ENCODE results near the gene COX10.
"Not testable (repeated sequence)": the region's sequence is repeated elsewhere in the genome, so short reads cannot be mapped to it uniquely, and the experiment has no call there.

Gene COX10

GRCh38 chr17:14069251-14070021 lies at the start of gene COX10:
TSS of gene COX10 (plus strand) at chr17:14069504. CDS start at chr17:14069606, 102 bp downstream.
- peak; percentile 40 for DNase-seq (ENCODE audit: low read depth, low spot score)
- peak within 1 kb of the TSS; percentile 47 for H3K27ac ChIP-seq

DNA sequence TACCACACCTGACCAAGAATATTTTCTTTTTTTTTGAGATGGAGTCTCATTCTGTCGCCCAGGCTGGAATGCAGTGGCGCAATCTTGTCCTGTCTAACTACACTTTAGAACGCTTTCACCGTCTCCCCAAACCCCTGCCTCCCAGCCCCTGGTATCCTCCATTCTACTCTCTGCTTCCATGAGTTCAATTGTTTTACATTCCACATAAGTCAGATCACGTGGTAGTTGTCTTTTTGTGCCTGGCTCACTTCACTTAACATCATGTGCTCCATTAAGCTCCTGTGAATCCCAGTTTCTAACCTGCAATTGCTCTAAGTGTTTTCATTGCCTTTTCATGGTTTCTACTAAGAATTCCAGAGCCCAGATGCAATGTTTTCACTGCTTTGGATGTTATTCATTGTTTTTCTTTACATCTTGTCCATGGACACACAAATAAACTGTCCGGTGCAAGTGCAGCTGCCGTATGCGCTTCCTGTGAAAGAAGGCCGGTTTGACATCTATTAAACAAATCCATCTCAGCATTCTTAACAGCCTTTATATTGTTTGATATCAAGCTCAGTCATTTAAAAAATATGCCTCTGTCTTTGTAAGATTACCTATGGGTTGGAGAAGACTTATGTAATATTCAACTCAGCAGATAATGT lies 47.5 kb upstream of the COX10 start:
- not testable (repeated sequence) for H3K27ac ChIP-seq; DNase-seq (ENCODE audit: low read depth, low spot score)

DNA sequence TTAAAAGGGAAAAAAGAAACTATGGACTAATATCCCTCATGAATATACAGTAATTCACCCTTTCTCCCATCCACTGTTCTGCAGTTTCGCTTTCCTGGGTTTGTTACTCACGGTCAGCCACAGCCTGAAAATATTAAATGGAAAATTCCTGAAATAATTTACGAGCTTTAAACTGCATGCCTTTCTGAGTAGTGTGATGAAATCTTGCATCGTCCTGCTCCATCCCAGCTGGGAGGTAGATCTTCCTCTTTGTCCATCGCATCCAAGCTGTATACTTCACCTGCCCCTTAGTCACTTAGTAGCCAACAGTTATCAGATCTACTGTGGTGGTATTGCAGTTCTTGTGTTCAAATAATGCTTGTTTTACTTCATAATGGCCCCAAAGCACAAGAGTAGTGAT lies 39.5 kb upstream of the COX10 start:
- not testable (repeated sequence) for H3K27ac ChIP-seq; DNase-seq (ENCODE audit: low read depth, low spot score)

GRCh38 chr17:14032234-14032633 lies 37.1 kb upstream of the COX10 start:
- H3K27ac ChIP-seq: no peak overlapping the region
- no peak for DNase-seq (ENCODE audit: low read depth, low spot score)

DNA sequence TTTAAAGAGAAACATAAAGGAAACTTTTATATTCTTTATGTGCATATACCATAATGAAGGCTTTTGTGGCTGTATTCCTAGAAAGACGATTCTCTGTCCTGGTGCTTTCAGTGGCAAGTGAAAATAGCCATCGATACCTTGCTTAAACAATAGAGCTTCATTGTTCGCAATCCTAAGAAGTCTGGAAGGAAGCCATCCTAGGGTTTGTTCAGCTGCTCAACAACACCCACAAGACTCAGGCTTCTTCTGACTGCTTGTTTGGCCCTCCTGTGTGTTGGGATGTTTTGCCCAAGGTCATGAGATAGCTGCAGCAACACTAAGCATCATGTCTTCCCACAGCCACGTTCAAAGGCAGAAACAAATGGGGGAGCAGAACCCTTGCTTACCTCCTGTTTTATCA lies 36.1 kb upstream of the COX10 start:
- H3K27ac ChIP-seq: no peak overlapping the region
- DNase-seq (ENCODE audit: low read depth, low spot score): no peak

- DNase-seq (ENCODE audit: low read depth, low spot score): no peak
- no peak overlapping the region for H3K27ac ChIP-seq
Observed at GRCh38 chr17:14037453-14037852, 31.9 kb upstream of the COX10 start.

GRCh38 chr17:14038206-14038605 lies 31.1 kb upstream of the COX10 start:
- no peak overlapping the region for H3K27ac ChIP-seq
- no peak for DNase-seq (ENCODE audit: low read depth, low spot score)

DNA sequence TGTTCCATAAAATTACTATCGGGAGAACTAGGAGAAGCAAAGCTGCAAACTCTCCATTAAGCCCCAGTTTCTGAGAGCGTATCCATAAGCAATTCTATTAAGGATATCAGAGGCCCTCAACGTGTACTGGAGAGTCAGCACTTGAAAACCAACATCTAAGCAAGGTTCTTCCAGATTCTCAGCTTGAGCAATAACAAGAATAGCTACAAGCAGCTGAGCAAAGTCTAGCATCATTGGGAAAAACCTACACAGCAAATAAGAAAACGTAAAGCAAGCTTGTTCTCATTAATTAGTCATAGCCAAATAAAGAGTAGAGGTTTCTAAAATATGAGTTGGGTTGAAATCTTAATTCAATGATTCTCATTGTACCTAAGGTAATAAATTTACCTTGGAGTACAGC lies 26.9 kb upstream of the COX10 start:
- DNase-seq (ENCODE audit: low read depth, low spot score): no peak
- H3K27ac ChIP-seq: no peak overlapping the region

DNA sequence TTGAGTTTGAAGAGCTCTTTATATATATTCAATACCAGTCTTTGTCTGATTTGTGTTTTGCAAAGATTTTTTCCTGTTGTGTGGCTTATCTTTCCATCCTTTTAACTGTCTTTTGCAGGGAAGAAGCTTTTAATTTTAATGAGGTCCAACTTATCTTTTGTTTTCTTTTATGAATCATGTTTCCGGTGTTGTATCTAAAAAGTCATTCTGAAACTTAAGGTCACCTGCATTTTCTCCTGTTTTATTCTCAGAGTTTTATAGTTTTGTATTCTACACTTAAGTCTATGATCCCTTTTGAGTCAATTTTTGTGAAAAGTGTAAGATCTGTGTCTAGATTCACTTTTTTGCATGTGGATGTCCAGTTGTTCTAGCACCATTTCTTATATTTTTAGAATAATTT lies 24.6 kb upstream of the COX10 start:
- H3K27ac ChIP-seq: no peak overlapping the region
- no peak for DNase-seq (ENCODE audit: low read depth, low spot score)

GRCh38 chr17:14046978-14047377 lies 22.3 kb upstream of the COX10 start:
- no peak for DNase-seq (ENCODE audit: low read depth, low spot score)
- no peak overlapping the region for H3K27ac ChIP-seq

DNA sequence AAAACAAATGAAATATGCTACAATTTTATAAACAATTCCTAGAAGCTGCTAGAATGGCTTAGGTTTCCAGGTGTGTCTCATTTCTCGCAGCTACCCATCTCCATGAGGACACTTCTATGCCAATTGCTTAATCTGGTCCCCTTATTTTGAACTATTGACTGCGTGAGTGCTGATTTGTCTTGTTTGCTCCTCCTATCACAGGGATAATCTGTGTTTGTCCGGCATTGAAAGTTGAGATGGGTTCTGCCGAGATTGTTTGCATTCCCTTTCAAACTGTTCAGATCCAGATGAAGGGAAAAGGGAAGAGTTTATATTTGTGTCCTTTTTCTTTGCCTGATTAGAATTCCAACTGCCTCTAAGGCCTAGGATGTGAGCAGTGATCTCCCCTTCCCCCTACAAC lies 21.7 kb upstream of the COX10 start:
- no peak for DNase-seq (ENCODE audit: low read depth, low spot score)
- no peak overlapping the region for H3K27ac ChIP-seq

GRCh38 chr17:14048169-14048568 lies 21.1 kb upstream of the COX10 start:
- DNase-seq (ENCODE audit: low read depth, low spot score): no peak
- no peak overlapping the region for H3K27ac ChIP-seq

DNA sequence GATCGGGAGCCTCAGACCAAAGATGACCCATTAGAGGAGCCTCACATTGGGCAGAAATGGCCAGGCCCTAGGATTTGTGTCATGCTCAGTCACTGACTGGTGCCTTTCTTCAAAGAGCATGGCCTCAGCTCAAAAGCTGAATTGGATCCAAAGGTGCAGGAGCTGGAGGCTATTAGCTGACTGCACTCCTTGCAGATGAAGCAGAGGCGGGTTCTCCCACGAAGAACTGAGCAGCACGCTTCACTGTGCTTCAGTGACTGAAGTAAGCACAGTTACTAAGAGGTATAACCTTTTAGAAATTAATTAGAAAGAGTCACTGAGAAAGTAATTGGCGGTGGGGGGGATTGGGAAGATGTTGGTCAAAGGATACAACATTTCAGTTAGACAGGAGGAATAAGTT lies 18.7 kb upstream of the COX10 start:
- no peak overlapping the region for H3K27ac ChIP-seq
- no peak for DNase-seq (ENCODE audit: low read depth, low spot score)

GRCh38 chr17:14051692-14052091 lies 17.6 kb upstream of the COX10 start:
- DNase-seq (ENCODE audit: low read depth, low spot score): no peak
- no peak overlapping the region for H3K27ac ChIP-seq

DNA sequence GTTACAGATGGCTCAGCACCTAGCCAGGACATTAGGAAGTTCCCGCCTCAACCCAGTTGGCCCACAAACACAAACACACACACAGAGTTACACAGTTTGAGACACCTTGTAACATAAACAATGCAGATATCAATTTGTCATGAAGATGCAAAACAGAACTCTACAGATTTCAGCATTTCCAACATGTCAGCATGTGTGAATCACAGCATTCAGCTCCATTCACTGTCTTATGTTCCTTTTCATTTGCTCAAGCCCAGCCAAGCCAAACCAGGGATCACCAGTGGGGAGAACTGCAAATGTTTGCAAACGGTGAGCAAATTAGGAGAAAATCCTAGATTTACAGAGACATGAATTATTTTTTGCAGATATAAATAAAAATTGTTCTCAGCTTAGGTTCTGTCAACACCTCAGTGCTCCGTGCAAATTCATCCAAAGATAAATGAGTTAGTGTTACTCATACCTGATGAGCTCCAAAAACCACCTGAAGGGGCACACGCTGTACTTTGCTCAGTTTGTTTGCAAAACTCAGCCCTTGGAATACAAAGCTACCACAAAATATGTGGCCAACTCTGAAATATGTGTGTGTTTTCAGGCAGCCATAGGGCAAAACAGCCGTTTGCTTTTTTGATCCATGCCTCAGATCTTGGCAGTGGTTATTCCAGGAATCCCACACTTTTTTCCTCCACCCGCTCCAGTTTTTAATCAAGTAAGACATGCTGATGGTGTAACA lies 16.3 kb upstream of the COX10 start:
- no peak for DNase-seq (ENCODE audit: low read depth, low spot score)

GRCh38 chr17:14057591-14057990 lies 11.7 kb upstream of the COX10 start:
- no peak overlapping the region for H3K27ac ChIP-seq

More for the DNA sequence above, 16.3 kb upstream of the COX10 start:
- no peak overlapping the region for H3K27ac ChIP-seq

GRCh38 chr17:14058051-14058450 lies 11.3 kb upstream of the COX10 start:
- no peak overlapping the region for H3K27ac ChIP-seq
- DNase-seq (ENCODE audit: low read depth, low spot score): no peak

More at GRCh38 chr17:14057591-14057990, 11.7 kb upstream of the COX10 start:
- no peak for DNase-seq (ENCODE audit: low read depth, low spot score)

DNA sequence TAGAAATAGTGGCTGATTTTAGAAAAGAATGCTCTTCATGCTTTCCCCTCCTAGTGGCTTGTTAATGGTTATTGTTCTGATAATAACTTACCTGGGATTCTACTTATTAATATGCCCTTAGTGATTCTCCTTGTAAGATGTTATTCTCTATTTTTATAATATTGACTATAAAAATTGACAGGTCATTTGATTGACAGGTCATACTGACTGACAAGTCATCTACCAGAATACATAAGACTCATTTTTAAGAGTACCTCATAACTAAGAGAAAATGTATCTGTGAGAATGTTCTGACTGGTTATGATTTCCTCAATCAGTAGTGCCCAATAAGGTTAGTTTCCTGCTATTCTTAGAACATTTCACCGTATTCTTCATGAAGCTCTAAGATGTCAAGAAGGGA lies 8.6 kb upstream of the COX10 start:
- no peak for DNase-seq (ENCODE audit: low read depth, low spot score)
- no peak overlapping the region for H3K27ac ChIP-seq

DNA sequence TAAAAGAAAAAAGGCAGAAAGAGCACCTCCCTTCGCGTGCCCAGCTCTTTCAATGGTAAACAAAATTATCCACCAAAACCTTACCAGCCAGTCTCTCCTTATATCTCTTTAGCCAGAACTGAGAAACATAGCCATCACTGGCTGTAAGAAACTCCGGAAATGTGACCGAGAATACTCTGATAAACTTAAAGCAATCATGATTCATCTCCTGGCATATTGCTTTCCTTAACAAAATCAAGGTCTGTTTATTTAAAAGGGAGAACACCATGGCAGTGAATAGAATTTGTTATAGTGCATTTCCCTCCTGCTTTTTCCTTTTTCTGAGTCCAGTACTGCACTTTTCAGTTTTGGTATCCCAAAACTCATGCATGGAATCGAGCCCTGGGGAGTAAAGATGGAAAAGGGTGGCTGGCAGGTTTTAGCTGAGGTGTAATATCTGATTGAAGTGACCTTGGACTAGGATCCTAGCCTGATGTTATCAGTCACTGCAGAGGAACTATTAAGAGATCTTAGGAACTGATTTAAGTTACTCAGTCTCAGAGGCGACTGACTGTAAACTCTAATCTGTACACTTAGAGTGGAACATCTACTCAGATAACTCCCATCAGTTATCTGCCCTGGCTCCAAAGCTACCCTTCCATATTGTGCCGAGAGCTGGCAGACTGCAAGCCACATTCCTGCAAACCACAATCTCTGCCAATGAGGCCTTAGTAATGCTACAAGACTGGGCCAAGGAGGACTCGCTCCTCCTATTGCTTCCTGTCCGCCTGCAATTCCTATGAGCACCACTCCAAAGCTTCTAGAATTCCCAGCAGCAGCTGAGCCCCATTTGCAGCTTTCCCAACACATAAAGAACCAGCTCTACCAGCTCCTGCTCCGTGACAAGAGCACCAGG lies 7.4 kb upstream of the COX10 start:
- peak; percentile 31 for DNase-seq (ENCODE audit: low read depth, low spot score)

DNA sequence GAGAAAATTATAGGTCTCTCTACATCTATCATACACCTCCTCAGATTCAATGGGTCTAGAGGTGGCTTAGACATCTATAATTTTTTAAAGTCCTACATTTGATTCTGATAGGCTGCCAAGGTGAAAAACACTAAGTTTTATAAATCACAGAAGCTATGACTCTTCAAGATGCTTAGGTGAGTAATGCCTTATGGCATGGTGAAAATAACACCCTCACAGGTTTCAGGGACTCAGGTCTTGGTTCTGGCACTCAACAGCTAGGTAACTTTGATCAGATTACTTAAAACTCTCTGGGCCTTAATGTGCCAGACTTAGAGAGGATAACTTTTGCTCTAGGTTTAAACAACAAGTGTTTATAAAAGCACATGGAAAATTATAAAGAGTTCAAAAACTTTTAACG lies 2.0 kb upstream of the COX10 start:
- no peak for DNase-seq (ENCODE audit: low read depth, low spot score)

More for the DNA sequence above, 7.4 kb upstream of the COX10 start:
- H3K27ac ChIP-seq: peak overlapping the region; percentile 39

More for the DNA sequence above, 2.0 kb upstream of the COX10 start:
- H3K27ac ChIP-seq: no peak overlapping the region
